ENCODE results near the gene PLEKHB2. TPM values are rescaled to one million over a fixed set of nuclear protein-coding genes. Genes with fewer than 3 reads are reported as not detected.

Gene PLEKHB2
- total and polyA plus RNA-seq, 2 of the 8 experiments (the other 6 are each of a cell fraction or from before 2014, with no cell fraction given): 42.4 to 54.8 TPM

DNA sequence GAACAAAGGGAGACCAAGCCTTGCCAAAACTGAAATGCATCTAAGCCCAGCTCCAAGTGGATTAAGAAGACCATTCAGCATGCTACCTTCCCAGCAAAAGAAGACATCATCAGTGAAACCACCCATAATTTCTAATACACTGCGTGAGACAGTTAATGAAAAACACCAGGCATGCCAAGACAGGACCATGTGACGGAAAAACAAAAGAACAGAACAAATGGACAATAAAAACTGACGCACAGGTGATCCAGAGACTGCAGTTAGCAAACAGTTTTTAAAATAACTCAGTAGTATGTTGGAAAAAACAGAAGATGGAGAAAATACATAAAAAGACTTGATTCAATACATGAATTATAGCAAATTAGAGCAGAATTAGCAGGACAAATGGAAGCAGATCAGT is 27.2 kb upstream of the PLEKHB2 start:
- Histone ChIP-seq H3K4me1 (replicated peaks in 1 of 4; ENCODE audit: control insufficient read depth in 3 of 4, insufficient read depth in 4 of 4, low read length in 3 of 4) (peaks cover 0 to 13% (median 6%) of the 10 kb centered on the region in 4 experiments; a peak in 4 of 7 replicates), H4K8ac (ENCODE audit: extremely low read depth, insufficient read depth, low read length) (no peak overlapping the region), H3K4ac (replicated peaks; ENCODE audit: insufficient read length, low read depth, low read length) (no peak overlapping the region), H3K9ac (replicated peaks in 1 of 4; ENCODE audit: extremely low read depth in 1 of 4, low read depth in 3 of 4, low read length in 3 of 4) (no peak overlapping the region), H3K79me1 (ENCODE audit: low read depth, low read length) (peaks cover 20% of the 10 kb centered on the region), H3K4me3 (ENCODE audit: extremely low read depth in 1 of 4, insufficient read depth in 2 of 4, low read depth in 3 of 4, low read length in 4 of 4) (no peak overlapping the region), H2BK20ac (ENCODE audit: low read length) (no peak overlapping the region), H4K91ac (replicated peaks; ENCODE audit: insufficient read length, low read length) (no peak overlapping the region), H3K23ac (ENCODE audit: insufficient read length) (no peak overlapping the region), H3K4me2 (ENCODE audit: insufficient read depth in 1 of 2, low read depth in 2 of 2, low read length in 2 of 2) (no peak overlapping the region), H3K9me3 (ENCODE audit: insufficient read depth in 2 of 2, low read depth in 1 of 2, low read length in 1 of 2) (no peaks in the 10 kb centered on the region), H3K14ac (ENCODE audit: insufficient read length) (no peak overlapping the region), H2BK120ac (replicated peaks; ENCODE audit: low read depth, low read length) (no peak overlapping the region), H2BK5ac (ENCODE audit: low read depth, low read length) (no peak overlapping the region), H2BK12ac (ENCODE audit: low read depth, low read length) (no peak overlapping the region), H4K5ac (ENCODE audit: insufficient read length, low read depth, low read length) (no peak overlapping the region), H3K56ac (replicated peaks; ENCODE audit: insufficient read length, low read depth, low read length) (no peak overlapping the region), H2AFZ (ENCODE audit: low read length) (no peak overlapping the region), H3K18ac (ENCODE audit: extremely low read depth, low read length) (no peak overlapping the region), H2BK15ac (ENCODE audit: low read length) (no peak overlapping the region), H3K23me2 (ENCODE audit: low read depth, low read length) (0 out of 2 replicates have a peak, but pooled peaks cover 2% of the 10 kb centered on the region), H3K27ac (ENCODE audit: low read depth, low read length) (no peak overlapping the region), H3K79me2 (ENCODE audit: control insufficient read depth in 1 of 2, insufficient read depth in 2 of 2, low read length in 2 of 2) (peaks cover 17 to 90% of the 10 kb centered on the region in 2 experiments), H3K27me3 (replicated peaks in 1 of 4; ENCODE audit: control insufficient read depth in 3 of 4, extremely low read depth in 1 of 4, insufficient read depth in 3 of 4, low read length in 3 of 4) (no peaks in the 10 kb centered on the region), H2AK5ac (ENCODE audit: low read depth, low read length) (no peak overlapping the region), H4K20me1 (replicated peaks in 1 of 2; ENCODE audit: control insufficient read depth in 1 of 2, insufficient read depth in 2 of 2, low read length in 2 of 2) (peaks cover 22 to 25% of the 10 kb centered on the region in 2 experiments), H3K36me3 (ENCODE audit: control insufficient read depth in 2 of 4, insufficient read depth in 4 of 4, low read length in 3 of 4) (peaks cover 16 to 72% (median 43%) of the 10 kb centered on the region in 4 experiments; a peak in 7 of 8 replicates)
- ChIA-PET CTCF (ENCODE audit: partially characterized antibody) (interaction anchor here (1.3 to 1.7 kb wide), 2 partner anchors 12 to 40 kb away, joined by 3 read pairs; no protein-coding TSS in a partner anchor), POLR2A (ENCODE audit: partially characterized antibody) (interaction anchor here (1.0 to 1.6 kb wide), 3 partner anchors 9 to 16 kb away, joined by 3 to 5 read pairs (median 4); no protein-coding TSS in a partner anchor)
- DNase-seq (ENCODE audit: low read depth in 1 of 2, low spot score in 2 of 2) (no peak), FAIRE-seq (no peak)
- TF ChIP-seq RXRA (IDR thresholded peaks at IDR 0.05; ENCODE audit: insufficient read depth, low read depth, low read length): no peak
- no peak for TF ChIP-seq RBBP5 (IDR thresholded peaks at IDR 0.05; ENCODE audit: borderline replicate concordance, low read depth, low read length)
- no peak for TF ChIP-seq CEBPB (IDR thresholded peaks at IDR 0.05; ENCODE audit: low read depth, low read length)
- no peak for TF ChIP-seq JUN (IDR thresholded peaks at IDR 0.05; ENCODE audit: low read depth, low read length)
- TF ChIP-seq SP4 (IDR thresholded peaks at IDR 0.05; ENCODE audit: low read length): no peak
- no peak for TF ChIP-seq TBP (IDR thresholded peaks at IDR 0.05; ENCODE audit: low read depth, low read length)
- no peak for TF ChIP-seq CBX5 (IDR thresholded peaks at IDR 0.05; ENCODE audit: low read depth, low read length)
- TF ChIP-seq MAFK (IDR thresholded peaks at IDR 0.05; ENCODE audit: low read depth, low read length): no peak
- TF ChIP-seq BACH1 (IDR thresholded peaks at IDR 0.05; ENCODE audit: low read length): no peak
- no peak for TF ChIP-seq HDAC2 (IDR thresholded peaks at IDR 0.05; ENCODE audit: borderline replicate concordance in 1 of 2, low read depth in 2 of 2, low read length in 2 of 2)
- no peak for TF ChIP-seq EGR1 (IDR thresholded peaks at IDR 0.05; ENCODE audit: borderline replicate concordance, low read depth, low read length)
- TF ChIP-seq BRCA1 (IDR thresholded peaks at IDR 0.05; ENCODE audit: low read depth, low read length): no peak
- WGBS, 2 experiments (ENCODE audit: extremely low coverage in 1 of 2, insufficient coverage in 1 of 2, insufficient read length in 1 of 2, insufficient replicate concordance in 2 of 2, low coverage in 1 of 2, low lambda C conversion rate in 2 of 2, missing lambda C conversion rate in 1 of 2): 94% methylated on average over 3 of the region's 3 CpGs; no CpG with 5 or more reads in 1 of the 2 experiments
